Kidney epithelial cell (primary cell): ENCODE measurements around the gene UMAD1. TPM values are rescaled to one million over a fixed set of nuclear protein-coding genes. Genes with fewer than 3 reads are reported as not detected.

Experiments used
- DNase-seq: peaks from one replicate; pipeline ENCODE4 v3.0.0-alpha.2; 2010; ENCODE audit warnings: low read depth
- H3K27me3 ChIP-seq: 2 replicates; pipeline ENCODE4 v1.6.0; 2011; ENCODE audit warnings: low read length; ENCODE audit not compliant: control insufficient read depth, insufficient read depth
- H3K36me3 ChIP-seq: 2 replicates; pipeline ENCODE4 v1.5.1; 2011; ENCODE audit warnings: low read length; ENCODE audit not compliant: control insufficient read depth, insufficient read depth
- H3K4me3 ChIP-seq: 2 replicates; pipeline ENCODE4 v1.5.1; 2011; ENCODE audit warnings: low read depth, mild to moderate bottlenecking, control low read depth, low read length
- CTCF ChIP-seq: IDR thresholded peaks from 2 replicates; pipeline ENCODE4 v1.5.1; 2011; ENCODE audit warnings: mild to moderate bottlenecking, moderate library complexity, low read length, control low read depth, inconsistent platforms; ENCODE audit not compliant: insufficient read depth, poor library complexity, severe bottlenecking
- total RNA-seq: library from RNA; depleted of rRNA; stranded (reverse); fragments of >200 nt; gene quantifications from 2 replicates; pipeline ENCODE4 v1.2.3, GENCODE V29; 2015

Gene UMAD1
- total RNA-seq, 1 donor from 2014 or later, result 10.7 TPM

- Histone ChIP-seq H3K27me3 (no peaks in the 10 kb centered on the region), H3K4me3 (no peak overlapping the region), H3K36me3 (no peaks in the 10 kb centered on the region)
- DNase-seq, result no peak
- no peak for TF ChIP-seq CTCF
Observed at GRCh38 chr7:7703427-7703826, 62.9 kb downstream of the UMAD1 start.

GRCh38 chr7:7704867-7705266 is 64.3 kb downstream of the UMAD1 start:
- Histone ChIP-seq H3K36me3 (no peaks in the 10 kb centered on the region), H3K27me3 (no peaks in the 10 kb centered on the region), H3K4me3 (no peak overlapping the region)
- DNase-seq, result no peak
- no peak for TF ChIP-seq CTCF

GRCh38 chr7:7705318-7705717 is 64.8 kb downstream of the UMAD1 start:
- Histone ChIP-seq H3K36me3 (no peaks in the 10 kb centered on the region), H3K27me3 (no peaks in the 10 kb centered on the region), H3K4me3 (no peak overlapping the region)
- no peak for TF ChIP-seq CTCF
- DNase-seq, result no peak

- TF ChIP-seq CTCF, result no peak
- DNase-seq, result no peak
- Histone ChIP-seq H3K4me3 (no peak overlapping the region), H3K27me3 (no peaks in the 10 kb centered on the region), H3K36me3 (no peaks in the 10 kb centered on the region)
Observed at GRCh38 chr7:7706101-7706511, 65.6 kb downstream of the UMAD1 start.

- no peak for TF ChIP-seq CTCF
- H3K36me3 ChIP-seq, result no peaks in the 10 kb centered on the region
- H3K4me3 ChIP-seq, result no peak overlapping the region
- H3K27me3 ChIP-seq, result no peaks in the 10 kb centered on the region
- no peak for DNase-seq
Observed at GRCh38 chr7:7706556-7707172, 66.1 kb downstream of the UMAD1 start.

- DNase-seq, result no peak
- H3K4me3 ChIP-seq, result no peak overlapping the region
Observed at GRCh38 chr7:7707246-7707645, 66.7 kb downstream of the UMAD1 start.

More at GRCh38 chr7:7707246-7707645, 66.7 kb downstream of the UMAD1 start:
- Histone ChIP-seq H3K36me3 (no peaks in the 10 kb centered on the region), H3K27me3 (no peaks in the 10 kb centered on the region)
- no peak for TF ChIP-seq CTCF
